A673 (cell line): Measurements from ENCODE around the gene PPCDC. TPM values are rescaled to one million over a fixed set of nuclear protein-coding genes. Genes with fewer than 3 reads are reported as not detected.

Experiments
- BruUV-seq: library from RNA; stranded (reverse); fragments of 400-500 nt; replicated peaks from 2 replicates; lab custom pipeline; 2021; lab: Mats Ljungman, UMichigan
- CTCF ChIA-PET: fragments of 300-600 bp; sonication (Branson Sonifier 250); formaldehyde crosslinking; loops from one replicate; lab custom pipeline; 2022; ENCODE audit warnings: antibody characterized with exemption; lab: Charles Lee
- POLR2A ChIA-PET: fragments of 300-600 bp; sonication (Branson Sonifier 250); formaldehyde crosslinking; loops from one replicate; lab custom pipeline; 2022; ENCODE audit warnings: antibody characterized with exemption; ENCODE audit not compliant: low non-redundant PET; lab: Charles Lee
- DNase-seq: peaks from one replicate; pipeline ENCODE4 v3.0.0-alpha.2; 2015; ENCODE audit warnings: low spot score
- H3K27ac ChIP-seq: fragments of 200-600 bp; sonication (generic); 2 replicates; pipeline ENCODE4 v1.5.1; 2016; ENCODE audit warnings: mixed run types, low read depth, mild to moderate bottlenecking, mixed read lengths, antibody characterized with exemption, low read length; ENCODE audit not compliant: poor library complexity, severe bottlenecking
- H3K27me3 ChIP-seq: fragments of 200-600 bp; sonication (generic); replicated peaks from 2 replicates; pipeline ENCODE4 v1.6.1; 2017; ENCODE audit warnings: mixed run types, low read depth, mild to moderate bottlenecking, mixed read lengths, antibody characterized with exemption, low read length; ENCODE audit not compliant: insufficient read depth, poor library complexity
- H3K36me3 ChIP-seq: fragments of 200-600 bp; sonication (generic); 2 replicates; pipeline ENCODE4 v1.6.1; 2016; ENCODE audit warnings: mixed run types, mild to moderate bottlenecking, mixed read lengths, antibody characterized with exemption, low read length; ENCODE audit not compliant: insufficient read depth, poor library complexity, severe bottlenecking
- H3K4me1 ChIP-seq: fragments of 200-600 bp; sonication (generic); 2 replicates; pipeline ENCODE4 v1.6.1; 2017; ENCODE audit warnings: mixed run types, mild to moderate bottlenecking, mixed read lengths, antibody characterized with exemption, low read length; ENCODE audit not compliant: insufficient read depth, poor library complexity, severe bottlenecking
- H3K4me3 ChIP-seq: fragments of 200-600 bp; sonication (generic); 2 replicates; pipeline ENCODE4 v1.5.1; 2016; ENCODE audit warnings: low read depth, mixed run types, mild to moderate bottlenecking, mixed read lengths, low read length; ENCODE audit not compliant: poor library complexity, severe bottlenecking
- H3K9me3 ChIP-seq: fragments of 200-600 bp; sonication (generic); 2 replicates; pipeline ENCODE4 v1.6.1; 2016; ENCODE audit warnings: mixed run types, low read depth, mild to moderate bottlenecking, mixed read lengths, antibody characterized with exemption, low read length; ENCODE audit not compliant: poor library complexity, severe bottlenecking
- CTCF ChIP-seq: fragments of 300-800, 200-600 bp; sonication (generic); conservative IDR thresholded peaks from 2 replicates; pipeline ENCODE4 v1.5.1; 2017; ENCODE audit warnings: low read depth, mild to moderate bottlenecking, antibody characterized with exemption, low read length, moderate library complexity, mixed read lengths
- EZH2 ChIP-seq: fragments of 200-600 bp; sonication (generic); IDR thresholded peaks from 2 replicates; pipeline ENCODE4 v1.6.1; 2017; ENCODE audit warnings: borderline replicate concordance, low read depth, mild to moderate bottlenecking, mixed read lengths, antibody characterized with exemption, low read length; ENCODE audit not compliant: poor library complexity, severe bottlenecking
- intact Hi-C: fragments of 100-400 bp; cut with micrococcal nuclease; formaldehyde crosslinking; loops from one replicate; pipeline ENCODE4 v1.10.0; 2022; ENCODE audit not compliant: unreplicated experiment
- total RNA-seq: library from RNA; stranded (reverse); gene quantifications from 2 replicates; pipeline ENCODE4 v1.2.3, GENCODE V29; 2021

Gene PPCDC
- total RNA-seq, 1 experiment from 2014 or later = 13.3 TPM

- ChIA-PET POLR2A (no interaction called here), CTCF (no interaction called here)
- no peak overlapping the region for H3K27ac ChIP-seq
- H3K4me3 ChIP-seq = no peak overlapping the region
- H3K4me1 ChIP-seq = peaks cover 31% of the 10 kb centered on the region
- no TSS peak for BruUV-seq
- no peak for TF ChIP-seq EZH2
- TF ChIP-seq CTCF = no peak
- DNase-seq = no peak
- H3K9me3 ChIP-seq = no peaks in the 10 kb centered on the region
- intact Hi-C loops = no loop called here
- no peaks in the 10 kb centered on the region for H3K27me3 ChIP-seq
- H3K36me3 ChIP-seq = no peaks in the 10 kb centered on the region
Measured at GRCh38 chr15:75034615-75035014, 11.2 kb downstream of the PPCDC start.

GRCh38 chr15:75036212-75036616 is 12.8 kb downstream of the PPCDC start:
- H3K27me3 ChIP-seq = no peaks in the 10 kb centered on the region
- TF ChIP-seq CTCF = no peak
- no peak for TF ChIP-seq EZH2
- intact Hi-C loops = no loop called here
- H3K36me3 ChIP-seq = no peaks in the 10 kb centered on the region
- H3K4me3 ChIP-seq = no peak overlapping the region
- no peaks in the 10 kb centered on the region for H3K9me3 ChIP-seq
- ChIA-PET CTCF (no interaction called here), POLR2A (no interaction called here)
- no peak overlapping the region for H3K27ac ChIP-seq
- H3K4me1 ChIP-seq = peaks cover 16% of the 10 kb centered on the region
- no peak for DNase-seq
- no TSS peak for BruUV-seq

GRCh38 chr15:75037685-75038084 is 14.3 kb downstream of the PPCDC start:
- Histone ChIP-seq H3K36me3 (no peaks in the 10 kb centered on the region), H3K4me1 (peaks cover under 1% of the 10 kb centered on the region), H3K27ac (no peak overlapping the region), H3K27me3 (no peaks in the 10 kb centered on the region), H3K9me3 (no peaks in the 10 kb centered on the region), H3K4me3 (no peak overlapping the region)
- intact Hi-C loops = no loop called here
- DNase-seq = no peak
- ChIA-PET POLR2A (no interaction called here), CTCF (no interaction called here)
- no TSS peak for BruUV-seq
- no peak for TF ChIP-seq EZH2
- TF ChIP-seq CTCF = no peak
